GM19452 (cell line): ENCODE measurements around the gene VENTX.
"Not testable (repeated sequence)": the region's sequence is repeated elsewhere in the genome, so short reads cannot be mapped to it uniquely, and the experiment has no call there.

ENCODE experiments used
- ATAC-seq: cut with Tn5 transposase; IDR thresholded peaks from one replicate; pipeline ENCODE4 v1.9.1; 2021; ENCODE audit not compliant: unreplicated experiment

VENTX gene

DNA sequence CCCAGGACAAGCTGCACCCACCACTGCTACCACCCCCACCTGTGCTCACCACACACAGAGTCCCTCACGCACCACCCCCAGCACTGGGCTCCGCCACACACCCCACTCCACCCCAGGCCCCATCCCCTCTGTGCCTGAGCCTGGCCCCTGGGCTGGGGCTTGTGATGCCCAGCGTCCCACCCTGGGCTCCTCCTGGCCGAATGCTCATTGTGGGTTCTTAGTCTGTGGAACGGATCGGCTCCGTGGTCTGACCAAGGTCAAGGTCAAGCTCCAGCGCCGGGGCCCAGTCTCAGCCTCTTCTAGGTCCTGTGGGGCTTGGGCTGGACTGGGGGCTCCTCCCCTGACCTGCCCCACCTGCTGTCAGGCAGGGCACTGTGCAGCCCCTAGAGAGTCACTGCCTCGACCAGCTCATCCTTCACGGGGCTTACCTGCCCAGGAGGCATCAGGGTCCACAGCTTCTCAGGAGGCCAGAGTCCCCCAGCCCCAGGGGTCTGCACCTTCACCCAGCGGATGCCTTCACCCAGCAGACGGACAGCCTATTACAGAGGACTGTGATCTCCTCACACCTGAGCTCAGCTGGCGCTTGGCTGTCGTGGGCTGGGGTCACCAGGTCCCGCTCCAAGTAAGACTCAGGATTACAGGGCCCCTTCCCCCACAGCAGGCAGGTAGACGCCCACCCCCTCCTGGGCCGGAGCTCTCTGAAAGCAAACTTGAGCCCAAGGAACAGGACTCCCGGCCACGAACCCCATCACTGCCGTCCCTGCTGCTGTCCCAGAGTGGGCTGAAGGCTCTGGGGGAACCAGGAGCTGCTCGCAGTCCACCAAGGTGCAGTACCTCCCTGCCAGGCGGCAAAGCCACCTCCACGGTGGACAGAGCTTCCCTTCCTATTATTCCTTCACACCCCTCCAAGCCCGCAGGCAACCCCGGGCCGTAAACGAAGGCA, 22.9 kb upstream of the VENTX start:
- no peak for ATAC-seq

- no peak for ATAC-seq
These were observed 22.1 kb upstream of the VENTX start for GRCh38 chr10:133215586-133215985.

DNA sequence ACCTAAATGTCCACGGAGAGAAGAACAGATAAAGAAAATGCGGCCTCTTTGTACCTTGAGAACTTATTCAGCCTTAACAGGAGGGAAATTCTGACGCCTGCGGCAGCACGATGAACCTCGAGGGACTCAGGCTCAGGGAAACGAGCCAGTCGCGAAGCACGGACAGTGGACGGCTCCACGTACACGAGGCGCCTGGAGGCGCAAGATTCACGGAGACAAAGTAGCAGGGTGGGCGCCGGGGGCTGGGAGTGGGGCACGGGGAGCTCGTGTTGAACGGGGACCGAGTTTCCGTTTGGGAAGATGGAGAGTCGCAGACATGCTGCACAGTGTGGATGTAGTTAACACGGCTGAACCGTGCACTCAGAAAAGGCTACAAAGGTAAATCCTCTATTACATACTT, 20.9 kb upstream of the VENTX start:
- no peak for ATAC-seq

GRCh38 chr10:133217800-133218589, 19.7 kb upstream of the VENTX start:
- ATAC-seq: no peak

DNA sequence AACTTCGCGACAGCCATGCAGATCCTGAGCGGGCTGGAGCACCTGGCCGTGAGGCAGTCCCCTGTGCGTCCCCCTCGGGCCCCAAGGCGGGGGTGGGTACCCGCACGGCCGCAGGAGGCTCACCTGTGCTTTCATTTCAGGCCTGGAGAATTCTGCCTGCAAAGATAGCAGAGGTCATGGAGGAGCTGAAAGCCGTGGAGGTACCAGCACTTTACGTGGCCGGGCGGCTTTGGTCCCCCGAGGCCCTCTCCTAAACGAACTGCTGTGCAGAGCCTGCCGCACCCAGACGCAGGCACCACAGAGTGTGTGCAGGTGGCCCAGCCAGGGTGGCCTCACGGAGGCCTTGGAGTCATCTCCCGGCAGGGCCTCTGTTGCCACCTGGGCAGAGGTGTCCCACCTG, 18.8 kb upstream of the VENTX start:
- no peak for ATAC-seq

DNA sequence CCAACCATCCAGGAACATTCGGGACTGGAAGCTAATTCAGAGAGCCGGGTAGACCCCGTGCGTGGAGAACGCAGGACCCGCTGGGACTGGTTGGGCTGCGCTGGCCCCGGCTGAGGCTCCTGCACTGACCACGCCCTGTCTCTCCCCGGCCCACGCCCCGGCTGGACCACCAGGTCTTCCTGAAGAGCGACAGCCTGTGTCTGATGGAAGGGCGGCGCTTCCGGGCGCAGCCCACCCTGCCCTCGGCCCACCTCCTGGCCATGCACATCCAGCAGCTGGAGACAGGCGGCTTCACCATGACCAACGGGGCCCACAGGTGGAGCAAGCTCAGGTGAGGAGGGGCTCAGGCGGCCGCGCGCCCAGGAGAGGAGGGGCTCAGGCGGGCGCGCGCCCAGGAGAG, 17.9 kb upstream of the VENTX start:
- ATAC-seq: no peak

DNA sequence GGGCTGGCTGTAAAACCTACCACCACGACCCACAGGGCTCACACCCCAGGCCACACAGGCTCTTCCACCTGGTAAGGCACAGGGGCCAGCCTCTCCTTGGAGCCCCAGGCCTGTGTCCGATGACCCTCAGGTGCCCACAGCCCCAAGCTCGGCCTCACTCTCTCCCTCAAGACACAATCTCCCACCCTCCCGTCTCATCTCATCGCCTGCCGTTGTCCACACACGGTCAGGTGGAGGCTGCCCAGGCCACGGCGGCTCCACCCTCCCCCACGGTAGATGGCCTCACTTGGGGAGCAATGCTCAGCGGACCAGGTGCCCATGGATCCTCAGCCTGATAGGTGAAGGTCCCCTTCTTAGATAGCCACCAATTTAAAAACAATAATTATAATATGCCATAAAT, 16.3 kb upstream of the VENTX start:
- no peak for ATAC-seq

GRCh38 chr10:133221756-133222155, 15.9 kb upstream of the VENTX start:
- ATAC-seq: not testable (repeated sequence)

- no peak for ATAC-seq
These were observed 13.6 kb upstream of the VENTX start for GRCh38 chr10:133224076-133224475.

DNA sequence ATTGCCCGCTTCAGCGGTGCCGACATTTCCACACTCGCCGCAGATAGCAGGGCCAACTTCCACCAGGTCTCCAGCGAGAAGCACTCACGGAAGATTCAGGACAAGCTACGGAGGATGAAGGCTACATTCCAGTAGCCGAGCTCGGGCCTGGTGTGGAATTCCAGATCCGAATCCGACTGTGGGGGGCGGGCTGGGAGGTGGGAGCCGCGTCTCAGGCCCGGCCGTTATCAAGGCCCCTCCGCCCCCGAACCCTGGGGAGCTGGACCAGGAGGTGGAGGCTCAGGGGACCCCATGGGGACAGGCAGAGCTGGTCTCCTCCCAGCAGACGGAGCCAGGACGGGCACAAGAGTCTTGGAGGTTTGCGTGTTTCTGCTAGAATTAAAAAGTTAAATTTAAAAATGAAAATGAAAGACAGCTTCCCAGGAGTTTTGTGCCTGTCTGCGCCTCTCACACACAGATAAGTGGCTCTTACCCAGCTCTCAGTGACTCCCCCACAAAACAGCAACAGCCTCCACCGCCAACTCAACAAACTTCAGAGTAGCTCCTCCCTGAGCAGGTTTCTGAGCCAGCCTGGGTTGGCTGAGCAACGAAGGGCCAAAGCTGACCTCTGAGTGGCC, 12.8 kb upstream of the VENTX start:
- no peak for ATAC-seq

DNA sequence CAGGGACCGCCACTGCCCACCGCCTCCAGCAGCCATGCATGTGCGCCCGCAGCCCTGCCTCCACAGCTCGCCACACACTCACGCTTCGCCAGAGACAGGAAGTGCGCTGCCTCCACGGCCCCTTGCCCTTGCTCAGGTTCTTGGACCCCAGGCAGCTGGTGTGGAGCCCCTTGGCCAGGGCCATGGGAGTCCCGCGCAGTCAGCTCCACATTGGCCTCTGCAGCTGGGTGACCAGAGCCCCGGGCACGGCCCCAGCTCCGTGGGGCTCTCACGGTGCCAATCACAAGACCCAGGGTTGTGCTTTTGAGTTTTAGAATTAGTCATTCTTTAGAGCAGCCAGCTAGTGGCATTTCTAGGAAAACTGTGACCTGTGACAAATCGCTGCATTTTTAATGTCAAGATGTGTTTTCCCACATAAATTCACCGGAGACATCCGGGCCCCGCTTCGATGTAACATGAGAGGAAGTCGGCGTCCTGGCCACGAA, 11.9 kb upstream of the VENTX start:
- ATAC-seq: no peak

DNA sequence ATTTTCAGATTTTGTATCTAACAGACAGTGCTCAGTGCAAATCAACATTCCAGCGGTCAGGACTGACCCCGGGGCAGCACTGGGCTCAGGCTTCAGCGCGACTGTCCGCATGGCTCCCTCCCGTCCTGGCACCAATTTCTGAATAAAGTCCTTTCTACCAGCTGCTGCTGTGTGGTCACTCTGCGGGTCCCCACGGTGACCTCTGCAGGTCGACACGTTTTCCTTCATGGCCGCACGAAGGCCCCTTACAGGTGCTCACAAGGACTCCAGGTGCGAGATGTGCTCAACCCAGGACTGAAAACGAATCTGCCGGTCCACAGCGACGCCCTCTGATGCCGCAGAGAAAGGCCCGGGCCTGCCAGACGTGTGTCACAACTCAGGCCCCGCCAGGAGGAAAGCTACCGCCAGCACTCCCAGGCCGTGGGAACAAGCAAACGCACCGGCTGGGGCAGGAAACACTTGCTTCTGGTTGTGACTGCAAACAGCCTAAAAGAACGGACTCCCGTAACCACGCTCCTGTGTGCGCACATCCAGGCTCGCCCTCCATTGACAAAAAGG, 11.3 kb upstream of the VENTX start:
- no peak for ATAC-seq

DNA sequence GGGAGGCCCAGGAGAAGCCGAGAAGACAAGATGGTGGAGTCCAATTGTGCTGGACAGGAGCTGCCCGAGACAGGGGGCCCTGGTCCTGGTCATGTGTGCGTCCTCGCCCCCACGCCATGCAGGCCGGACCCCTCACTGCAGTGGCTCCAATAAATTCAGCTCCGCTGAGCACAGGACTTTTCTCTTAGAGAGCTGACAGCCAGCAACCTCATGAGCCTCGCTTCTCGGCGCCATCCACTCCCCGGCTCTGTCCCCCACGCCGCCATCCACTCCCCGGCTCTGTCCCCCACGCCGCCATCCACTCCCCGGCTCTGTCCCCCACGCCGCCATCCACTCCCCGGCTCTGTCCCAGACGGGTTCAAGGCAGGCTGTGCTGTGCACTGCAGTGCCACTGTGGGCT, 10.4 kb upstream of the VENTX start:
- ATAC-seq: no peak

- no peak for ATAC-seq
These were observed 8.2 kb upstream of the VENTX start for GRCh38 chr10:133229265-133230043.

DNA sequence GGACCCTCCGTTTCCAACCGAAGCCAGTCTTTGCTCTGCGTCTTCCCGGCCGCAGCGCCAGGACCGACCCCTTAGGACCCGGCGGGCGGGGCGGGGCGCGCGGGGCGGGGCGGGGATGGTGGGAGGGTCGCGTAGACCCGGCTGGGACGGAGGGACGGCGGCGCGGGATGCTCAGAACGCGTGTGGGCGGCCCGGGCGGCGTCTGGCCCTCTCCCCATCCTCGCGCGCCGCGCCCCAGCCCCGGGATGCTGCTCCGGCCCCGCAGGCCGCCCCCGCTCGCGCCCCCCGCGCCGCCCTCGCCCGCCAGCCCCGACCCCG, 7.7 kb upstream of the VENTX start, which contains the start of gene UTF1:
TSS of gene UTF1 (plus strand) at position 174 of the 318 bp plus-strand sequence. CDS start at position 246, 72 bp downstream.
- ATAC-seq: no peak

GRCh38 chr10:133230387-133231195, 7.1 kb upstream of the VENTX start:
- ATAC-seq: no peak

DNA sequence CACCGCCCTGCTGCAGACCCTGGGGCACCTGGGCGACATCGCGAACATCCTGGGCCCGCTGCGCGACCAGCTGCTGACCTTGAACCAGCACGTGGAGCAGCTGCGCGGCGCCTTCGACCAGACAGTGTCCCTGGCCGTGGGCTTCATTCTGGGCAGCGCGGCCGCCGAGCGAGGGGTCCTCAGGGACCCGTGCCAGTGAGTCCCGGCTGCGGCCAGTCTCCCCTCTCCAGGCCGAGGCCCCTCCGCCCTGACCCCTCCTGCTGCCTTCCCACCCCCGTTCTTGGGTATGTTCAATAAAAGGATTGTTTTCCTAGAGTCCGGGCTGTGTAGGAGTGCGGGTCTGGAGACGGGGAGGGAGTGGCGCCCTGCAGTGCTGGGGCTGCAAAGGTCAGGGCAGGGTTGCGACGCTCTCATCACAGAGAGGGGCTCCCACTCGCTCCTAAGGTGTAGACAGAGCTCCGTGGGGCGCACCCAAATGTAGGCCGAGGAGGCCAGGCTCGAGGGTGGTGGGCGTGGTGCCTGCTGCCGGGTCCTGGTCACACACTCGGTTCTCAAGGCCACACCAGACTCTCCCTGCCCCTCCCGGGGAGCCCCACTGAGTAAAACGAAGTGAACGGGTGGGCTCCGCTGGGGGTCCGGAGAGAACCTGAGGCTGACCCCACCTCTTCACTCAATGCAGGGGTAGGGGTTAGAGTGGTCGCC, 6.3 kb upstream of the VENTX start:
- ATAC-seq: no peak

DNA sequence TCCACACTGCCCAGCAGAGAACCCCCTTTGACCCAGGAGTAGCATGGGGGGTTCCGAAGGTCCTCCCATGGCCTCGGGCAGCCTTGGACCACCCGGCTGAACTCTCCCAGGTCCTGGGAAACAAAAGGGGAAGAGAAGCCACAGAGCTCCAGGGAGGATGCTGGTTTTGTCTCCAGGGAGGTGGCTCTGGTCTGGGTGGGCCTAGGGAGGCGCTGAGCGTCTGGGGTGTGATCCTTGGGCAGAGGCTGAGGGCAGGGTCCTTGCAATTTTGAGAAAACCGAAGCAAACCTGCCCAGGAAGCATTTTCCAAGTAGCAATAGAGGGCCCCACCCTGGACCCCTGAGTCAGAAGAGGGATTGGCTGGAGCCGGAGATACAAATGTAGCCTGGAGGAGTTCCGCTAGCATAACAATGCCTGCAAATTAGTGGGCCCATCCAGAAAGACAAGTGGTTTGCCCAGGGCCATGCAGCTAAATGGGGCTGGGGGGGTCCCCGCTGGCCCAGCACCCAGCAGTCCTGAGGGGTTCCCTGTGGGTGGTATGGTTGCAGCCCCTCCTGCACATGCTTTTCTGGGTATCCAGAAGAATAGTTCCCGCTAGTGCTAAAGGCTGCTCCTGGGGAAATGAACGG, 5.6 kb upstream of the VENTX start:
- ATAC-seq: no peak

DNA sequence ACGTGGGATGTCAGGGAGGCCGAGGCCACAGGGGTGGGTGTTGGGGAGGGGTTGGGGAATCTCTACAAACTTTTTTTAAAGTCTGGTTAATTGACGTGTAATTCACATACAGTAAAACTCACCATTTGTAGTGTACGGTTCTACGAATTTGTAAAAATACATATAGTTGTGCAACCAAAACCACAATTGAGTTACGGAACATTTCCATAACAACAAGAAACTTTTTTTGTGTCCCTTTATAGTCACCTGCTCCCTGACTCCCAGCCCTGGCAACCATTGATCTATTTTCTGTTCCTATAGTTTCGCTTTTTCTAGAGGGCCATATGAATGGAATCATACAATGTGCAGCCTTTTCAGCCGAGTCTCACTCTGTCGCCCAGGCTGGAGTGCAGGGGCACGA, 2.9 kb upstream of the VENTX start:
- ATAC-seq: not testable (repeated sequence)
